Measurements from ENCODE around the gene PAPPA. TPM values are rescaled to one million over a fixed set of nuclear protein-coding genes. Genes with fewer than 3 reads are reported as not detected.

The PAPPA gene
- total and polyA plus RNA-seq, 2 of the 8 experiments (the other 6 are each of a cell fraction or from before 2014, with no cell fraction given) = 0.18 to 0.63 TPM

DNA sequence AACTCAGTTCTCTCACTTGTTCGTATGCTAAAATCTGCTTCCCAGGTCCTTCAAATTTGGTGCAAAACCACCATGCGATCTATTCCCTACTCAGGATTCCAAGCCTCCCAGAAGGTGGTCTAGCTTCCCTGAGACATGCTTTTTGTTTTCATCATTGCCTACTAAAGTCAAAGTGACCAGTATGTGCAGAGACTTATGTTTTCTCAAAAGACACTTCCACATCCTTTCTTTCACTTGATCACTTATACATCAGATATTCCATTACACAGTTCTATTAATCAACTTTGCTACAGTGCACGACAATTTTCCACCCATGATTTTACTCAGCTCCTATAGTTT, 242.1 kb downstream of the PAPPA start:
- ChIA-PET CTCF (ENCODE audit: partially characterized antibody) (no interaction called here), POLR2A (ENCODE audit: partially characterized antibody) (interaction anchor here (1.4 kb wide), 1 partner anchor 15 kb away, joined by 3 read pairs; no protein-coding TSS in a partner anchor)
- H3K56ac ChIP-seq (replicated peaks; ENCODE audit: insufficient read length, low read depth, low read length) = no peak overlapping the region
- H2AK5ac ChIP-seq (ENCODE audit: low read depth, low read length) = no peak overlapping the region
- DNase-seq (ENCODE audit: low read depth in 1 of 2, low spot score in 2 of 2) (no peak), FAIRE-seq (no peak)
- 94% methylated on average over 3 of the region's 3 CpGs; no CpG with 5 or more reads in 1 of the 2 experiments for WGBS, 2 experiments (ENCODE audit: extremely low coverage in 1 of 2, insufficient coverage in 1 of 2, insufficient read length in 1 of 2, insufficient replicate concordance in 2 of 2, low coverage in 1 of 2, low lambda C conversion rate in 2 of 2, missing lambda C conversion rate in 1 of 2)
- no peak overlapping the region for H2BK12ac ChIP-seq (ENCODE audit: low read depth, low read length)
- no peak overlapping the region for H4K5ac ChIP-seq (ENCODE audit: insufficient read length, low read depth, low read length)
- no peak overlapping the region for H3K27ac ChIP-seq (ENCODE audit: low read depth, low read length)
- H3K9me3 ChIP-seq (ENCODE audit: insufficient read depth in 2 of 2, low read depth in 1 of 2, low read length in 1 of 2) = no peaks in the 10 kb centered on the region
- no peak overlapping the region for H3K18ac ChIP-seq (ENCODE audit: extremely low read depth, low read length)
- no peak overlapping the region for H4K91ac ChIP-seq (replicated peaks; ENCODE audit: insufficient read length, low read length)
- H2BK15ac ChIP-seq (ENCODE audit: low read length) = no peak overlapping the region
- H3K4me1 ChIP-seq (replicated peaks in 1 of 4; ENCODE audit: control insufficient read depth in 3 of 4, insufficient read depth in 4 of 4, low read length in 3 of 4) = no peaks in the 10 kb centered on the region; a peak in 1 of 7 replicates
- H3K4me3 ChIP-seq (ENCODE audit: extremely low read depth in 1 of 4, insufficient read depth in 2 of 4, low read depth in 3 of 4, low read length in 4 of 4) = no peak overlapping the region
- H3K9ac ChIP-seq (replicated peaks in 1 of 4; ENCODE audit: extremely low read depth in 1 of 4, low read depth in 3 of 4, low read length in 3 of 4) = no peak overlapping the region
- no peaks in the 10 kb centered on the region for H3K79me2 ChIP-seq (ENCODE audit: control insufficient read depth in 1 of 2, insufficient read depth in 2 of 2, low read length in 2 of 2)
- no peak overlapping the region for H4K8ac ChIP-seq (ENCODE audit: extremely low read depth, insufficient read depth, low read length)
- no peaks in the 10 kb centered on the region for H4K20me1 ChIP-seq (replicated peaks in 1 of 2; ENCODE audit: control insufficient read depth in 1 of 2, insufficient read depth in 2 of 2, low read length in 2 of 2)
- H3K36me3 ChIP-seq (ENCODE audit: control insufficient read depth in 2 of 4, insufficient read depth in 4 of 4, low read length in 3 of 4) = no peaks in the 10 kb centered on the region
- no peak overlapping the region for H2BK5ac ChIP-seq (ENCODE audit: low read depth, low read length)
- no peak overlapping the region for H2BK20ac ChIP-seq (ENCODE audit: low read length)
- H2AFZ ChIP-seq (ENCODE audit: low read length) = no peak overlapping the region
- H3K23ac ChIP-seq (ENCODE audit: insufficient read length) = no peak overlapping the region
- H2BK120ac ChIP-seq (replicated peaks; ENCODE audit: low read depth, low read length) = no peak overlapping the region
- no peaks in the 10 kb centered on the region for H3K79me1 ChIP-seq (ENCODE audit: low read depth, low read length)
- H3K27me3 ChIP-seq (replicated peaks in 1 of 4; ENCODE audit: control insufficient read depth in 3 of 4, extremely low read depth in 1 of 4, insufficient read depth in 3 of 4, low read length in 3 of 4) = no peaks in the 10 kb centered on the region
- no peak overlapping the region for H3K14ac ChIP-seq (ENCODE audit: insufficient read length)
- H3K23me2 ChIP-seq (ENCODE audit: low read depth, low read length) = no peaks in the 10 kb centered on the region; the same call in 1 of the 2 replicates
- H3K4me2 ChIP-seq (ENCODE audit: insufficient read depth in 1 of 2, low read depth in 2 of 2, low read length in 2 of 2) = no peak overlapping the region
- no peak overlapping the region for H3K4ac ChIP-seq (replicated peaks; ENCODE audit: insufficient read length, low read depth, low read length)
- no peak for TF ChIP-seq SIN3A (conservative IDR thresholded peaks at IDR 0.05 in 1 of 2, IDR thresholded peaks at IDR 0.05 in 1 of 2; ENCODE audit: low read depth in 1 of 2, low read length in 2 of 2)
- no peak for TF ChIP-seq POU5F1 (IDR thresholded peaks at IDR 0.05; ENCODE audit: low read depth, low read length)
- no peak for TF ChIP-seq HDAC6 (IDR thresholded peaks at IDR 0.05; ENCODE audit: low read depth, low read length)
- TF ChIP-seq NRF1 (IDR thresholded peaks at IDR 0.05; ENCODE audit: low read depth, low read length) = no peak
- no peak for TF ChIP-seq POLR2AphosphoS5 (IDR thresholded peaks at IDR 0.05; ENCODE audit: low read depth, low read length)
- TF ChIP-seq POLR2A (IDR thresholded peaks at IDR 0.05; ENCODE audit: control extremely low read depth in 1 of 2, low read depth in 2 of 2, low read length in 2 of 2) = no peak
- no peak for TF ChIP-seq CTBP2 (IDR thresholded peaks at IDR 0.05; ENCODE audit: borderline replicate concordance, insufficient read depth, insufficient read length, low read length)
- TF ChIP-seq SRF (IDR thresholded peaks at IDR 0.05; ENCODE audit: low read depth, low read length) = no peak
- TF ChIP-seq USF2 (IDR thresholded peaks at IDR 0.05; ENCODE audit: low read length) = no peak
- no peak for TF ChIP-seq HDAC2 (IDR thresholded peaks at IDR 0.05; ENCODE audit: borderline replicate concordance in 1 of 2, low read depth in 2 of 2, low read length in 2 of 2)
- no peak for TF ChIP-seq JUN (IDR thresholded peaks at IDR 0.05; ENCODE audit: low read depth, low read length)
- TF ChIP-seq TAF1 (IDR thresholded peaks at IDR 0.05; ENCODE audit: low read depth, low read length) = no peak
- TF ChIP-seq CREB1 (IDR thresholded peaks at IDR 0.05) = no peak
- no peak for TF ChIP-seq CBX5 (IDR thresholded peaks at IDR 0.05; ENCODE audit: low read depth, low read length)
- no peak for TF ChIP-seq FOSL1 (IDR thresholded peaks at IDR 0.05; ENCODE audit: insufficient read depth, low read depth, low read length)

All from H1 (cell line).